AG04450 (cell line): ENCODE measurements around the gene SPP2. TPM values are rescaled to one million over a fixed set of nuclear protein-coding genes. Genes with fewer than 3 reads are reported as not detected.

Source experiments
- CTCF ChIA-PET: fragments of 300-600, 350-600 bp; formaldehyde crosslinking; extraction: SDS; loops from one replicate; lab custom pipeline; 2022; ENCODE audit warnings: antibody characterized with exemption, inconsistent platforms; lab: Charles Lee
- POLR2A ChIA-PET: fragments of 350-600 bp; formaldehyde crosslinking; extraction: SDS; loops from one replicate; lab custom pipeline; 2021; ENCODE audit warnings: antibody characterized with exemption, inconsistent platforms; lab: Yijun Ruan, JAX
- DNase-seq: peaks from one replicate; pipeline ENCODE4 v3.0.0-alpha.2; 2011; ENCODE audit warnings: low read depth, low spot score
- H3K27ac ChIP-seq: one replicate; pipeline ENCODE4 v1.5.1; 2012; ENCODE audit warnings: low read depth, low read length, control low read depth
- H3K27me3 ChIP-seq: one replicate; pipeline ENCODE4 v1.6.0; 2012; ENCODE audit warnings: low read length; ENCODE audit not compliant: control insufficient read depth, insufficient read depth
- H3K4me3 ChIP-seq: 2 replicates; pipeline ENCODE4 v1.5.1; 2011; ENCODE audit warnings: mild to moderate bottlenecking, low read depth, low read length, control low read depth
- H3K9me3 ChIP-seq: 2 replicates; pipeline ENCODE4 v1.5.1; 2012; ENCODE audit warnings: low read length; ENCODE audit not compliant: control insufficient read depth, insufficient read depth
- polyA plus RNA-seq: library from polyadenylated mRNA; depleted of rRNA; stranded (reverse); fragments of >200 nt; gene quantifications from 2 replicates; pipeline ENCODE4 v1.2.3, GENCODE V29; 2011
- TF ChIP-seq, protein P1 (sequence below): IDR thresholded peaks from 2 replicates; pipeline ENCODE4 v1.5.1; 2011; ENCODE audit warnings: low read depth, low read length, control low read depth, inconsistent platforms

The SPP2 gene
- polyA plus RNA-seq, 1 experiment = not detected

DNA sequence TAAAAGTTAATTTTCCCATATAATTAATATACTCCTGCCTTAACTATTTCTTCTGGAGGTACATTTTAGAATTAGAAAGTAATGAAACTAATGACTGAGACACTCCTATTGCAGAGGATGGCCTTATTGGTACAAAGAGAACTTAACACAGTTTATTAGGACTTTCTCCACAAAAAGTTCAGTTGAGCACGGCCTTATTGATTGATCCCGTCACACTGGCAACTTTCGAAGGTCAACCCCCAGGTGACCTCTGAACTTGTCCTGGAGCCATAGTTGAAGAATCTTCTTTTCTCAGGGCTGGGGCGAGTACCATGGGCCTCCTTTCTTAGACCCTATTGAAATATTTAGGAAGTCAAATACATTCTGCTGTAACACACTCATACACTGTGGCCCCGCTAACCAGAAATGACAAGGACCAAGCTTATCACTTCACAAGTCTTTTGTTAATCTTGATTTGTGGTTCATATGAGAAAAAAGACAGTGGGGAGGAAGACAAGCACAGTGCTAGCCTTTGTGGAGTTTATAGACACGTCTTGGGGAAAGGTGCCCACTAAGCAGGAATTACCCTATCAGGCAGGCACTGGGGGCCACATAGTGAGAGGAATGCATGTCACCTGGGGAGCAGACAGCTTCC is 11.2 kb downstream of the SPP2 start:
- no peak overlapping the region for H3K4me3 ChIP-seq
- peaks cover 7% of the 10 kb centered on the region for H3K27me3 ChIP-seq
- POLR2A ChIA-PET = no interaction called here
- TF ChIP-seq, protein P1, sequence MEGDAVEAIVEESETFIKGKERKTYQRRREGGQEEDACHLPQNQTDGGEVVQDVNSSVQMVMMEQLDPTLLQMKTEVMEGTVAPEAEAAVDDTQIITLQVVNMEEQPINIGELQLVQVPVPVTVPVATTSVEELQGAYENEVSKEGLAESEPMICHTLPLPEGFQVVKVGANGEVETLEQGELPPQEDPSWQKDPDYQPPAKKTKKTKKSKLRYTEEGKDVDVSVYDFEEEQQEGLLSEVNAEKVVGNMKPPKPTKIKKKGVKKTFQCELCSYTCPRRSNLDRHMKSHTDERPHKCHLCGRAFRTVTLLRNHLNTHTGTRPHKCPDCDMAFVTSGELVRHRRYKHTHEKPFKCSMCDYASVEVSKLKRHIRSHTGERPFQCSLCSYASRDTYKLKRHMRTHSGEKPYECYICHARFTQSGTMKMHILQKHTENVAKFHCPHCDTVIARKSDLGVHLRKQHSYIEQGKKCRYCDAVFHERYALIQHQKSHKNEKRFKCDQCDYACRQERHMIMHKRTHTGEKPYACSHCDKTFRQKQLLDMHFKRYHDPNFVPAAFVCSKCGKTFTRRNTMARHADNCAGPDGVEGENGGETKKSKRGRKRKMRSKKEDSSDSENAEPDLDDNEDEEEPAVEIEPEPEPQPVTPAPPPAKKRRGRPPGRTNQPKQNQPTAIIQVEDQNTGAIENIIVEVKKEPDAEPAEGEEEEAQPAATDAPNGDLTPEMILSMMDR = no peak
- no peaks in the 10 kb centered on the region for H3K9me3 ChIP-seq
- no peak for DNase-seq
- no peak overlapping the region for H3K27ac ChIP-seq
- CTCF ChIA-PET = no interaction called here

DNA sequence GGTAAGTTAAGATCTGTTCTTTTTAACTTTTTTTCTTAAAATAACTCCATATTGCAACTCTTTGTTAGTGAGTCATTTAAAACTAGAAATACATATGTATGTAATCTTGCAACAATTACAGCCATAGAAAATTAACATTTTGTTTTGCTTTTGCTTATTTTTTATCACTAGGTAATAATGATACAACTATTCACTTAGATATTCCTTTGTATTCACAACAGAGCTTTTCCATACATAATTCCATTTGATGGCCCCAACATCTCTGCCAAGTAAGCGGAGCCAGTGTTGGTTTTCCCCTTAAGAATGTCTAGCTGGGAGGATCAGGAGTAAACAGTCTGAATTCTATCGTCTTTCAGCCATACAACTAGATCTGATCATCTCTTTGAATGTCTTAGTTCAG is 16.1 kb downstream of the SPP2 start:
- ChIA-PET CTCF (no interaction called here), POLR2A (no interaction called here)

DNA sequence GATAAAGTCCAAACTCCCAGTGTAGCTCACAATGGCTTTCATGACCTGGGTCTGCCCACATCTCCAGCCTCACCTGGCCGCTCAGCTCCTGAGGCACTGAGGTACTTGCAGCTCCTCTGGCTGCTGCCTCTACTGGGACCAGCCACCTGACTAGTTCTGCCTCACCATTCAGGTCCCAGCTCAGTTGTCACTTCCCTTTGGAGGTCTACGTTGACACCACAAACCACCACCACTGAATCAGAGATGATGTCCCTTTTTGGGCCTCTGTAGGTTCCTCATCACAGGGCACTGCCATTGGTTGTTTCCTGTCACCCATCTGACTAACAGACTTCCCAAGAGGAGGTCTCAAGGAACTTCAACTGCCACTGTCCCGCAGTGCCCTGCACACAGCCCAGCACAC is 21.2 kb downstream of the SPP2 start:
- H3K9me3 ChIP-seq = peaks cover 3% of the 10 kb centered on the region; the same call in 1 of the 2 replicates
- peaks cover 19% of the 10 kb centered on the region for H3K27me3 ChIP-seq
- DNase-seq = no peak
- H3K27ac ChIP-seq = no peak overlapping the region
- CTCF ChIA-PET = no interaction called here
- POLR2A ChIA-PET = no interaction called here
- H3K4me3 ChIP-seq = no peak overlapping the region
- TF ChIP-seq, protein P1 = no peak

More for the DNA sequence above, 16.1 kb downstream of the SPP2 start:
- peaks cover 5% of the 10 kb centered on the region for H3K27me3 ChIP-seq
- peaks cover 3% of the 10 kb centered on the region; the same call in 1 of the 2 replicates for H3K9me3 ChIP-seq
- no peak overlapping the region for H3K27ac ChIP-seq
- TF ChIP-seq, protein P1 = no peak
- H3K4me3 ChIP-seq = no peak overlapping the region
- DNase-seq = no peak

DNA sequence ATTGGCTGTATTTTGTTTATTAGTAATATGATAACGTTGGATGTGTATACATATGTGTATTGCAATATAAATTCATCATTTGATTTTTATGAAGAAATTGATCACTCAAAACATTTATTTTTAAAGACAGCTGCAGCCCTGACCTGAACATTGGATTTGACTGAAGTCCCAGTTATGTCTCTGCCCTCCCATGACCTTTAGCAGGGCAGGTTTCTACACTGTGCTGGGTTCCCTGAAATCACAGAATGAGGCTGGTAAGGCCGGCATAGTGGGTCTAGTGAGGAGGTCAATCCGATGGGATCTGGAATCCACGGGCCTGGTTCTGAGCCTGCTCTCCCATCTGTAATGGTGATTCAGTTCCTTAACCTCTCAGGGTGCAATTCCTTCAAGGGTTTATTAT is 22.0 kb downstream of the SPP2 start:
- TF ChIP-seq, protein P1 = no peak
- H3K4me3 ChIP-seq = no peak overlapping the region
- DNase-seq = no peak
- peaks cover 3% of the 10 kb centered on the region; the same call in 1 of the 2 replicates for H3K9me3 ChIP-seq
- POLR2A ChIA-PET = no interaction called here
- H3K27ac ChIP-seq = no peak overlapping the region
- CTCF ChIA-PET = no interaction called here
- H3K27me3 ChIP-seq = peaks cover 19% of the 10 kb centered on the region

DNA sequence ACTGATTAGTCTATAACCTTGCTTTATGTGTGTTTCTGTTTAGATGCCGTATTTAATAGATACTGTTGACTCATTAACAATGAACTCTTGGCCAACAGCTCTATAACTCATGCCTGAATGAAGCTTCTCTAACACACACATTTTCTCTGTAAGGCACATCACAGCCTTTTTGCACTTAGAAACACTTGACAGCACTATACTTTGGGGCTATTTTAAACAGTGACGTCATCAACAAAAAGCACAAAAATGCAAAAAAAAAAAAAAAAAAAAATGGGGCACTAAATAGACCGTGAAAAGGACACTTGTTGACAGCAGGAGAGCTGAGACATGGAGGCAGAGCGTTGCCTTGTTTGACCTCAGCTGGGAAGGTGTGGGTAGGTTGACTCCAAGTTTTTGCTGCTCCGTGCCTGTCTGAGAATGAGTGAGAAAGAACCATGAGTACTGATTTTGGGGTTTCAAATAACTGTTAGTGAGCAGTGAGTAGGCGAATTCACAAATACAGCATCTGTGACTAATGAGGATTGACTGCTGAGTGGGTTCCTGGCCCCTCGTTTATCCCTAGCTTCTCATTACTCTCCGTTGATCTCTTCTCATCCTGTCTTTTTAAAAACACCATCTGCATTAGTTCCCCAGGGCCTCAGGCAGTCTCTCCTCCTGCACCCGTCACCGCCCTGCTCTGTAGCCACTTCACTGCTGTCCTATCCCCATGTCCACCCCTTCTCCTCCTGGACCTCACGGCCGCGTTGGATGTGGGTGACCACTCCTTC is 24.4 kb downstream of the SPP2 start:
- H3K27ac ChIP-seq = no peak overlapping the region
- DNase-seq = no peak

More for the DNA sequence above, 24.4 kb downstream of the SPP2 start:
- Histone ChIP-seq H3K27me3 (peaks cover 16% of the 10 kb centered on the region), H3K9me3 (no peaks in the 10 kb centered on the region), H3K4me3 (no peak overlapping the region)
- ChIA-PET POLR2A (no interaction called here), CTCF (no interaction called here)
- TF ChIP-seq, protein P1 = no peak
